Activated CD4-positive, alpha-beta T cell treated with anti-CD3 and anti-CD28 coated beads for 36 hours (primary cell): ENCODE measurements around the gene ZFAND2A. TPM values are rescaled to one million over a fixed set of nuclear protein-coding genes. Genes with fewer than 3 reads are reported as not detected.
"Not testable (repeated sequence)": the region's sequence is repeated elsewhere in the genome, so short reads cannot be mapped to it uniquely, and the experiment has no call there.

Experiments used
- ATAC-seq: fragments of 200-7000 bp; cut with Tn5 transposase; one replicate; pipeline ENCODE4 v1.10.0; 2021; ENCODE audit warnings: mild to moderate bottlenecking, moderate library complexity
- CTCF ChIA-PET: fragments of 350-600 bp; sonication (Branson Sonifier 250); formaldehyde crosslinking; loops from one replicate; lab custom pipeline; 2021; ENCODE audit warnings: antibody characterized with exemption; lab: Charles Lee
- POLR2A ChIA-PET: fragments of 350-600 bp; sonication (Branson Sonifier 250); formaldehyde crosslinking; loops from one replicate; lab custom pipeline; 2021; ENCODE audit warnings: antibody characterized with exemption, inconsistent platforms; lab: Charles Lee
- DNase-seq: peaks from one replicate; pipeline ENCODE4 v3.0.0-alpha.2; 2020
- H3K27ac Mint-ChIP-seq: one replicate; pipeline ENCODE4 v1.8.0; 2021; ENCODE audit warnings: mixed read lengths
- H3K27me3 Mint-ChIP-seq: one replicate; pipeline ENCODE4 v1.8.0; 2021; ENCODE audit warnings: mixed read lengths
- H3K36me3 Mint-ChIP-seq: one replicate; pipeline ENCODE4 v1.8.0; 2021; ENCODE audit warnings: low read depth, mixed read lengths
- H3K4me1 Mint-ChIP-seq: one replicate; pipeline ENCODE4 v1.8.0; 2021; ENCODE audit warnings: mixed read lengths
- H3K4me3 Mint-ChIP-seq: one replicate; pipeline ENCODE4 v1.8.0; 2021; ENCODE audit warnings: mild to moderate bottlenecking, moderate library complexity, mixed read lengths
- H3K9me3 Mint-ChIP-seq: one replicate; pipeline ENCODE4 v1.8.0; 2021; ENCODE audit warnings: low read depth, mixed read lengths
- intact Hi-C, 2 experiments: fragments of 100-400 bp; cut with DNase I in 1 of 2; cut with micrococcal nuclease in 1 of 2; formaldehyde crosslinking; loops; one replicate each; pipeline versions ENCODE4 v1.14.2 to v1.15.1; 2022 to 2024; cut with DNase I, micrococcal nuclease
- total RNA-seq, 2 experiments: library from RNA; stranded (reverse); gene quantifications; one replicate each; pipeline ENCODE4 v1.2.3, GENCODE V29; 2021

The ZFAND2A gene, protein sequence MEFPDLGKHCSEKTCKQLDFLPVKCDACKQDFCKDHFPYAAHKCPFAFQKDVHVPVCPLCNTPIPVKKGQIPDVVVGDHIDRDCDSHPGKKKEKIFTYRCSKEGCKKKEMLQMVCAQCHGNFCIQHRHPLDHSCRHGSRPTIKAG
- total RNA-seq: 10 to 100 TPM; 21.6 to 25.2 TPM

DNA sequence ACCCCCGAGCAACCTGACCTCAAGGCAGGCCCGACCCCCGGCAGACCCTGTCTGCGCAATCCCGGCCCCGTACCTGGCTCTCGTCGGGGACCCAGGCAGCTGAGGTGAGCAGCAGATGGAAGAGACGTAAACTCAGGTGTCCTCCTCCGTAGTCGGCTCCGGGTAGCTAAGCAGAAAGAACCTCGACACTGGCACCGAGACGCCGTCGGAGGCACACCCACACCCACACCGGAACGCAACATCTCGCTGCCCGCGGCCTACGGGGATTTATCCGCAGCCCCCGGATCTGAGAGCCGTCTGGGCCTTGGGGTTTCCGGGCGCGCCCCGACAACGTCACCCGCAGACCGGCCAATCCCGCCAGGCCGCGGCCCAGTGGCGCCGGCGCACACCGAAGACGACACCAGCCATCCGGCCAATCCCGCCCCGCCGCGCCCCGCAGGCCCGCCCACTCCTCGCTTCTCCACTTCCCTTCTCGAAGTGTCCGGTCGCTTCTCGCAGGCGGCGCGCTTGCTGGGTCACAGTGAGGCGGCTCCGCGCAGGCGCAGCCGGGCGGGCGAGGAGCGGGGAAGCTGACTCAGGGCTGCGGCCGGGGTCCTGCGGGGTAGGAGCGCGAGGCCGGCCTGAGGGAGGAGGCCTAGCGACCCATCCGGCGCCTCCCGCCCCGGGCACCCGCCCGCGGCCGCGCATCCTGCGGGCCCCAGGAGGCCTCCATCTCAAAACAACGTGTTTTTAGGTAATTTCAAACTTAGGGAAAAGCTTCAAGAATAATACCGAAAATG lies at the start of gene ZFAND2A:
Gene ZFAND2A (minus strand): TSS at position 306 of the 779 bp plus-strand sequence. CDS start 1,984 bp downstream, outside the sequence.
- peaks cover 22% of the 10 kb centered on the region for H3K4me1 Mint-ChIP-seq
- H3K4me3 Mint-ChIP-seq: peak within 1 kb of the TSS; percentile 84
- intact Hi-C loops: loop anchor here (1.0 to 10.0 kb wide), 10 partner anchors 9 to 1357 kb away; partner anchors contain the start of genes EIF3B (in 1 of the 2), GET4 (in 1 of the 2), GPR146 (in 1 of the 2) and INTS1 (in 1 of the 2)
- no peaks in the 10 kb centered on the region for H3K27me3 Mint-ChIP-seq
- ChIA-PET CTCF (no interaction called here), POLR2A (no interaction called here)
- peak within 1 kb of the TSS; percentile 90 for H3K27ac Mint-ChIP-seq
- DNase-seq: peak; percentile 99
- peak; percentile 98 for ATAC-seq
- H3K9me3 Mint-ChIP-seq: no peaks in the 10 kb centered on the region
- peaks cover 32% of the 10 kb centered on the region for H3K36me3 Mint-ChIP-seq

DNA sequence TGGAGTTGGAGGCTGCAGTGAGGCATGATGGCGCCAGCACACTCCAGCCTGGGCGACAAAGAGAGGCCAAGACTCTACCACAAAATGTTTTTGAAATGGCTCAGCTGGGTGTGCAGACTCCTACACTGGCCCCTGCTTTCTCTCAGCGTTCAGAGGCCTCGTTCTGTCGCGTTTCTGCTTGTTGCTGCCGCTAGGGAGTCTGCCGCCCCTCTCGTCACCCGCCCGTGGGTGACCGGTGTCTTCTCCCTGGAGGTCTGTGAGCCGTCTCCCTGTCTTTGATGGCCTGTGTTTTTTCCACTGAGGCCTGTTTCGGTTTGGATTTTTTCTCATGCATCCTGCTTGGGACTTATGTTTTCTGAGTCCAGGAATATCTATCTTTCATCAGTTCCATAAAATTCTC lies 49.1 kb upstream of the ZFAND2A start:
- no peaks in the 10 kb centered on the region for H3K9me3 Mint-ChIP-seq
- POLR2A ChIA-PET: no interaction called here
- no peak for DNase-seq
- ATAC-seq: no peak
- no peak overlapping the region for H3K4me3 Mint-ChIP-seq
- H3K27ac Mint-ChIP-seq: no peak overlapping the region
- no peaks in the 10 kb centered on the region for H3K4me1 Mint-ChIP-seq
- peaks cover 18% of the 10 kb centered on the region for H3K27me3 Mint-ChIP-seq
- H3K36me3 Mint-ChIP-seq: no peaks in the 10 kb centered on the region
- intact Hi-C loops: no loop called here
- CTCF ChIA-PET: no interaction called here

DNA sequence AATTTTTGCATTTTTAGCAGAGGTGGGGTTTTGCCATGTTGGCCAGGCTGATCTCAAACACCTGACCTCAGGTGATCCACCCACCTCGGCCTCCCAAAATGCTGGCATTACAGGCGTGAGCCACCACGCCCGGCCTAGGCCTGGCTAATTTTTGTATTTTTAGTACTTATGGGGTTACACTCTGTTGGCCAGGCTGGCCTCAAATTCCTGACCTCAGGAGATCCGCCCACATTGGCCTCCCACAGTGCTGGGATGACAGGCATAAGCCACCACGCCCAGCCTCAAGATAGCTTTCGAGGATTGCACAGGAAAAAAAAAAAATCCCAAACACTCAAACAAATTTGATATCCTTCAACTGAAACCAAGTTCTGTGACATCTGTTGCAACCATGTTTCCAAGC lies 45.7 kb upstream of the ZFAND2A start:
- H3K9me3 Mint-ChIP-seq, H3K27ac Mint-ChIP-seq, DNase-seq, H3K4me3 Mint-ChIP-seq, ATAC-seq, H3K4me1 Mint-ChIP-seq, H3K36me3 Mint-ChIP-seq, POLR2A ChIA-PET, intact Hi-C loops: not testable (repeated sequence)
- H3K27me3 Mint-ChIP-seq: peaks cover 11% of the 10 kb centered on the region
- CTCF ChIA-PET: interaction anchor here (0.6 to 1.5 kb wide), 2 partner anchors 27 to 227 kb away, joined by 3 read pairs; no protein-coding TSS in a partner anchor

DNA sequence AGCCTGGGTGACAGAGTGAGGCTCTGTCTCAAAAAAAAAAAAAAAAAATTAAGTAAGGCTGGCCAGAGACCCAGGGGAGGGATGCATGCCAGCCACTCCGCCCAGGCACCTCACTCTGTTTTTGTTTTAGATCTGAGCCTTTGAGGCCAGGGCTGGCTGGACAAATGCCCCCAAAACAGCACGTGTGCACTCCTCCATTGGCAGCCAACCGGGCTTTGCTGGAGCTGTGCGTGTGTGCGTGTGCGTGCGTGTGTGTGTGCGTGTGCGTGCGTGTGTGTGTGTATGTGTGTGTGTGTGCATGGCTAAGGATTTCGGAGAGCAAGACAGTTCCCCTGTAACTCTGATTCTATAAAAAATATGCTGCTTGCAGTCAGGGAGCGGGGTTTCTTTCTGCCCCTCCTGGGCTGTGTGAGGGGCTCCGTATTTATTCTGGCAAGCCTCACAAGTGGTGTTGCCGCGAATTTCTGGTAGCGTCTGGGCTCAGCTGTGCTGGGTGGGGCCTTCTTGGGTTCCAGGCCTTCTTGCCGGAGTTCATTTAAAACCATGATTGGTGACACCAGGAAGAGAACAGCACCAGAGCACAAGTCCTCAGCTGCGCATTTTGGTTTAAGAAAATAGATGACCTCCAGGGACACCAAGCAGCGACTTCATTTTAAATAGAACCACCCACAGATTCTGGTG lies 44.6 kb upstream of the ZFAND2A start:
- no peak overlapping the region for H3K27ac Mint-ChIP-seq
- no peaks in the 10 kb centered on the region for H3K36me3 Mint-ChIP-seq

DNA sequence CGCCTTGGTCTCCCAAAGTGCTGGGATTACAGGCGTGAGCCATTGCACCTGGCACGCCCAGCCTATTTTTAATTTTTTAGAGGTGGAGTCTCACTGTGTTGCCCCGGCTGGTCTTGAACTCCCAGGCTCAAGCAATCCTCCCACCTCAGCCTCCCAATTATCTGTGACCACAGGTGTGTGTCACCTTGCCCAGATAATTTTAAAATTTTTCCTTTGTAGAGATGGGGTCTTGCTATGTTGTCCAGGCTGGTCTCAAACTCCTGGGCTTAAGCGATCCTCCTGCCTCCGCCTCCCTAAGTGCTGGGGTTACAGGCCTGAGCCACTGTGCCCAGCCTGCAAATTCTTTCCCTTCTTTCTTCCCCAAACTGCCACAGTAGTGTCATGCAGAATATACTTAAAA lies 42.9 kb upstream of the ZFAND2A start:
- DNase-seq, H3K36me3 Mint-ChIP-seq, POLR2A ChIA-PET, intact Hi-C loops, H3K4me3 Mint-ChIP-seq, H3K27me3 Mint-ChIP-seq, H3K9me3 Mint-ChIP-seq, ATAC-seq, H3K4me1 Mint-ChIP-seq, CTCF ChIA-PET, H3K27ac Mint-ChIP-seq: not testable (repeated sequence)

More for the DNA sequence above, 44.6 kb upstream of the ZFAND2A start:
- POLR2A ChIA-PET: no interaction called here
- CTCF ChIA-PET: interaction anchor here (1.5 kb wide), 1 partner anchor 26 kb away, joined by 3 read pairs; no protein-coding TSS in a partner anchor
- no peak for ATAC-seq
- intact Hi-C loops: no loop called here
- Mint-ChIP-seq H3K4me3 (no peak overlapping the region), H3K9me3 (no peaks in the 10 kb centered on the region), H3K4me1 (no peaks in the 10 kb centered on the region), H3K27me3 (peaks cover 10% of the 10 kb centered on the region)
- DNase-seq: no peak

DNA sequence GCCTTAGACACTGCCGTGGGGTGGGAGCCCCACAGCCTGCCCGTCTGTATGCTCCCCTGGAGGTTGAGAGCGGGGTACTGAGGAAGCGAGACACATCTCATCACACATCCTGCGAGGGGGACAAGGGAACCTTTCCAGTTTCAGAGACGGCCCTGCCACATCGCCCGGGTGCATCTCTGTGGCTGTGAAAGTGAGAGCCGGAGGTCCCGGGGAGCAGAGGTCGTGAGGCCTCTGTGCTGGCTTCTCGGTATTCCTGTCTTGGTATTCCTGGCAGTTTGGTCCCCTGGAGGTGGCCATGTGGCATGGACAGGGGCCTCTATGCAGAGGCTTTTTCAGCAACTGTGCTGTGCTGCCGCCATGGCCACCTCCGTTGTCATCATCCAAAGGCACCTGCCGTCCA lies 41.9 kb upstream of the ZFAND2A start:
- Mint-ChIP-seq H3K9me3 (no peaks in the 10 kb centered on the region), H3K4me3 (no peak overlapping the region), H3K36me3 (no peaks in the 10 kb centered on the region), H3K27me3 (peaks cover 5% of the 10 kb centered on the region), H3K27ac (no peak overlapping the region), H3K4me1 (no peaks in the 10 kb centered on the region)
- ChIA-PET CTCF (no interaction called here), POLR2A (interaction anchor here (0.5 kb wide), 1 partner anchor 533 kb away, joined by 4 read pairs; no protein-coding TSS in a partner anchor)
- no peak for ATAC-seq
- intact Hi-C loops: no loop called here
- no peak for DNase-seq

DNA sequence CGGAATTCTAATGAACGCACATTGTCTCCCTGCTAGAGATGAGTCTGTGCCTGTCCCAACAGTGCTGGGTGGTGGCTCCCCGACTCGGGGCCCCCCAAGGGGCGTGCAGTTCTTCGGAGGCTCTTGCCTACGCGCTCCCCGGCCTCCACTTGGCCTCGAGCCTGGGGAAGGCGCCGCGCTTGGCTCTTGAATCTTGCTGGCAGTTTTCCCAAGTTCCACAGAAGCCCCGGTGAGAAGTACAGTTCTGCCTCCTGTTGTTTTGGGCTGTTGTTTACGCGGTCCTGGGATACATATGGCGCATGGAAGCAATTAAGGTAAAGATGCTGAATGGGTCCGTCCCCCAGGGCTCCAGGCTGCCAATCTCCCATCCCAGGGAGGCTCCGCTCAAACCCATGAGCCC lies 40.0 kb upstream of the ZFAND2A start:
- Mint-ChIP-seq H3K9me3 (no peaks in the 10 kb centered on the region), H3K36me3 (no peaks in the 10 kb centered on the region), H3K4me1 (no peaks in the 10 kb centered on the region), H3K27me3 (peaks cover 8% of the 10 kb centered on the region), H3K4me3 (no peak overlapping the region), H3K27ac (no peak overlapping the region)
- ATAC-seq: no peak
- no peak for DNase-seq
- intact Hi-C loops: no loop called here
- CTCF ChIA-PET: no interaction called here
- POLR2A ChIA-PET: no interaction called here

DNA sequence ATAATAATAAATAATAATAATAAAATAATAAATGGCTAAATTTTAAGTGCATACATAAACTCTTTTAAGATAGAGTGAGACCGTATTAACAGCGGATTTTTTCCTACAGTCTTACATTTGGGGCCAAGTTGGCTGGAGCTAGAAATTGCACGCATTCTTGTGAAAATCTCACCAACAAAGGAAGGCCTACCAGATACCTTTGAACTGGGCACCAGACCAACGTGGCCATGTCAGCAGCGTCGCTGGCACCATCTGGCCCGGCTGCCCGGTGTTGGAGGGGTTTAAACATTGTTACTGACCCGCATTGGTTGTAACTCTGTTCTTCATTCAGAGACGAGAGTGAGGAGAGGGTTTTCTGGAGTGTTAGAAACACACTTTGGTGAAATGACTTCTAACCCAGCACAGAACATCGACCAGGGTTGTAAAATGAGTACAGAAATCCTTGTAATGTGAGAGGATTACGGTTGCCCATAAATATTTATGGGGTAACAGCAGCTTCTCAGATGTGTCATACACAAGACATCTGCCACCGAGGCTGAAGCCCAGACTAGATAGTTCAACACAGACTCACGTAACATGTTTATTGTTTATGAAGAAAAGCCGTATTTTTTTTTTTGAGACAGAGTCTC lies 38.1 kb upstream of the ZFAND2A start:
- ChIA-PET POLR2A (no interaction called here), CTCF (no interaction called here)
- Mint-ChIP-seq H3K27ac (no peak overlapping the region), H3K27me3 (peaks cover 10% of the 10 kb centered on the region), H3K4me3 (no peak overlapping the region), H3K9me3 (no peaks in the 10 kb centered on the region), H3K36me3 (no peaks in the 10 kb centered on the region), H3K4me1 (no peaks in the 10 kb centered on the region)
- ATAC-seq: no peak
- DNase-seq: no peak
- intact Hi-C loops: no loop called here

DNA sequence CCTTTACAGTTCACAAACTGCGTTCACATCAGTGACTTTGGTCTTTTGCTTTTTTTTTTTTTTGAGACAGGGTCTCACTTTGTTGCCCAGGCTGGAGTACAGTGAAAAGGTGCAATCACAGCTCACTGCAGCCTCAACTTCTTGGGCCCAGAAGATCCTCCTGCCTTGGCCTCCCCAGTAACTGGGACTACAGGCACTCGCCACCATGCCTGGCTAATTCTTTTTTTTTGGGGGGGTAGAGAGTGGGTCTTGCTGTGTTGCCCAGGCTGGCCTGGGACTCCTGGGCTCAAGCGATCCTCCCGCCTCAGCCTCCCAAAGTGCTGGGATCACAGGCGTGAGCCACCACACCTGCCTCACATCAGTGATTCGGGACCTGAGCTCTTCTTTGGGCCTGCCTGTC lies 37.0 kb upstream of the ZFAND2A start:
- ChIA-PET CTCF (no interaction called here), POLR2A (no interaction called here)
- intact Hi-C loops: no loop called here

DNA sequence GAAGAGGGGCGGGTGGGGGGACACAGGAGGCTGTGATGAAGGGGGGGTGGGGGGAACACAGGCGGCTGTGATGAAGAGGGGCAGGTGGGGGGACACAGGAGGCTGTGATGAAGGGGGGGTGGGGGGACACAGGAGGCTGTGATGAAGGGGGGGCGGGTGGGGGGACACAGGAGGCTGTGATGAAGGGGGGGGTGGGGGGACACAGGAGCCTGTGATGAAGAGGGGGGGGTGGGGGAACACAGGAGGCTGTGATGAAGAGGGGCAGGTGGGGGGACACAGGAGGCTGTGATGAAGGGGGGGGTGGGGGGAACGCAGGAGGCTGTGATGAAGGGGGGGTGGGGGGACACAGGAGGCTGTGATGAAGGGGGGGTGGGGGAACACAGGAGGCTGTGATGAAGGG lies 36.4 kb upstream of the ZFAND2A start:
- DNase-seq, ATAC-seq, H3K4me3 Mint-ChIP-seq, H3K27ac Mint-ChIP-seq, POLR2A ChIA-PET, H3K36me3 Mint-ChIP-seq, H3K9me3 Mint-ChIP-seq, intact Hi-C loops, CTCF ChIA-PET: not testable (repeated sequence)
- H3K27me3 Mint-ChIP-seq: peaks cover 10% of the 10 kb centered on the region
- H3K4me1 Mint-ChIP-seq: peaks cover 10% of the 10 kb centered on the region

More for the DNA sequence above, 37.0 kb upstream of the ZFAND2A start:
- peaks cover 10% of the 10 kb centered on the region for H3K27me3 Mint-ChIP-seq
- no peaks in the 10 kb centered on the region for H3K36me3 Mint-ChIP-seq
- H3K27ac Mint-ChIP-seq: no peak overlapping the region
- DNase-seq (no peak), ATAC-seq (no peak)
- H3K9me3 Mint-ChIP-seq: no peaks in the 10 kb centered on the region
- peaks cover 6% of the 10 kb centered on the region for H3K4me1 Mint-ChIP-seq
- no peak overlapping the region for H3K4me3 Mint-ChIP-seq
